ENCODE measurements around the gene PROB1. TPM values are rescaled to one million over a fixed set of nuclear protein-coding genes. Genes with fewer than 3 reads are reported as not detected.

Gene PROB1
- total RNA-seq, 1 donor from 2014 or later: 3.6 TPM

- Histone ChIP-seq H3K4me3 (ENCODE audit: low read depth, low read length) (no peak overlapping the region), H3K27me3 (ENCODE audit: control insufficient read depth, insufficient read depth, low read length) (no peaks in the 10 kb centered on the region), H3K36me3 (ENCODE audit: control insufficient read depth, insufficient read depth, low read length) (peaks cover 2% of the 10 kb centered on the region)
- no peak for DNase-seq (ENCODE audit: low read depth)
- TF ChIP-seq CTCF (IDR thresholded peaks at IDR 0.05; ENCODE audit: insufficient read depth, low read length, poor library complexity, severe bottlenecking): no peak
Observed at GRCh38 chr5:139376364-139376763, 18.5 kb downstream of the PROB1 start.

GRCh38 chr5:139374909-139375308 lies 20.0 kb downstream of the PROB1 start:
- H3K36me3 ChIP-seq (ENCODE audit: control insufficient read depth, insufficient read depth, low read length): peaks cover 2% of the 10 kb centered on the region
- no peaks in the 10 kb centered on the region for H3K27me3 ChIP-seq (ENCODE audit: control insufficient read depth, insufficient read depth, low read length)
- no peak for DNase-seq (ENCODE audit: low read depth)
- TF ChIP-seq CTCF (IDR thresholded peaks at IDR 0.05; ENCODE audit: insufficient read depth, low read length, poor library complexity, severe bottlenecking): no peak
- H3K4me3 ChIP-seq (ENCODE audit: low read depth, low read length): no peak overlapping the region

GRCh38 chr5:139371482-139372435 lies 23.1 kb downstream of the PROB1 start:
- Histone ChIP-seq H3K36me3 (ENCODE audit: control insufficient read depth, insufficient read depth, low read length) (peaks cover 2% of the 10 kb centered on the region), H3K4me3 (ENCODE audit: low read depth, low read length) (no peak overlapping the region), H3K27me3 (ENCODE audit: control insufficient read depth, insufficient read depth, low read length) (no peaks in the 10 kb centered on the region)
- no peak for DNase-seq (ENCODE audit: low read depth)
- no peak for TF ChIP-seq CTCF (IDR thresholded peaks at IDR 0.05; ENCODE audit: insufficient read depth, low read length, poor library complexity, severe bottlenecking)

- H3K4me3 ChIP-seq (ENCODE audit: low read depth, low read length): no peak overlapping the region
- DNase-seq (ENCODE audit: low read depth): no peak
- no peak for TF ChIP-seq CTCF (IDR thresholded peaks at IDR 0.05; ENCODE audit: insufficient read depth, low read length, poor library complexity, severe bottlenecking)
- H3K36me3 ChIP-seq (ENCODE audit: control insufficient read depth, insufficient read depth, low read length): peaks cover 2% of the 10 kb centered on the region
- no peaks in the 10 kb centered on the region for H3K27me3 ChIP-seq (ENCODE audit: control insufficient read depth, insufficient read depth, low read length)
Observed at GRCh38 chr5:139369181-139369580, 25.7 kb downstream of the PROB1 start.

- Histone ChIP-seq H3K36me3 (ENCODE audit: control insufficient read depth, insufficient read depth, low read length) (peaks cover 2% of the 10 kb centered on the region), H3K27me3 (ENCODE audit: control insufficient read depth, insufficient read depth, low read length) (no peaks in the 10 kb centered on the region), H3K4me3 (ENCODE audit: low read depth, low read length) (no peak overlapping the region)
- DNase-seq (ENCODE audit: low read depth): no peak
- no peak for TF ChIP-seq CTCF (IDR thresholded peaks at IDR 0.05; ENCODE audit: insufficient read depth, low read length, poor library complexity, severe bottlenecking)
Observed at GRCh38 chr5:139368613-139369012, 26.3 kb downstream of the PROB1 start.

All from kidney epithelial cell (primary cell).